Measurements from ENCODE around the gene MFGE8. TPM values are rescaled to one million over a fixed set of nuclear protein-coding genes. Genes with fewer than 3 reads are reported as not detected.
A peak's percentile ranks its signal among the peaks of the same experiment; 100 is the strongest.

The MFGE8 gene
- polyA plus RNA-seq, 1 experiment = 1,967 TPM

- no peaks in the 10 kb centered on the region for H3K27me3 ChIP-seq (ENCODE audit: control insufficient read depth, insufficient read depth, low read length)
- TF ChIP-seq CTCF (IDR thresholded peaks at IDR 0.05; ENCODE audit: insufficient read depth, low read depth, low read length) = peak; percentile 80
- ChIA-PET POLR2A (no interaction called here), CTCF (interaction anchor here (0.9 to 2.8 kb wide), 9 partner anchors 15 to 420 kb away, joined by 3 to 7 read pairs (median 4); no protein-coding TSS in a partner anchor)
- no peak overlapping the region for H3K4me3 ChIP-seq (ENCODE audit: low read depth, low read length)
- no peak for DNase-seq (ENCODE audit: low read depth)
- H3K36me3 ChIP-seq (ENCODE audit: control insufficient read depth, insufficient read depth, low read length) = peaks cover 33% of the 10 kb centered on the region
These were observed 15.6 kb downstream of the MFGE8 start for GRCh38 chr15:88897456-88898194.

GRCh38 chr15:88897142-88897455 lies 16.1 kb downstream of the MFGE8 start:
- Histone ChIP-seq H3K36me3 (ENCODE audit: control insufficient read depth, insufficient read depth, low read length) (peaks cover 28% of the 10 kb centered on the region), H3K4me3 (ENCODE audit: low read depth, low read length) (no peak overlapping the region), H3K27me3 (ENCODE audit: control insufficient read depth, insufficient read depth, low read length) (no peaks in the 10 kb centered on the region)
- TF ChIP-seq CTCF (IDR thresholded peaks at IDR 0.05; ENCODE audit: insufficient read depth, low read depth, low read length) = no peak
- ChIA-PET POLR2A (no interaction called here), CTCF (interaction anchor here (0.8 to 2.8 kb wide), 5 partner anchors 8 to 274 kb away, joined by 3 to 7 read pairs (median 4); no protein-coding TSS in a partner anchor)
- no peak for DNase-seq (ENCODE audit: low read depth)

GRCh38 chr15:88896333-88897033 lies 16.7 kb downstream of the MFGE8 start:
- POLR2A ChIA-PET = no interaction called here
- no peak for DNase-seq (ENCODE audit: low read depth)
- no peak for TF ChIP-seq CTCF (IDR thresholded peaks at IDR 0.05; ENCODE audit: insufficient read depth, low read depth, low read length)
- Histone ChIP-seq H3K27me3 (ENCODE audit: control insufficient read depth, insufficient read depth, low read length) (no peaks in the 10 kb centered on the region), H3K36me3 (ENCODE audit: control insufficient read depth, insufficient read depth, low read length) (peaks cover 22% of the 10 kb centered on the region), H3K4me3 (ENCODE audit: low read depth, low read length) (no peak overlapping the region)
- CTCF ChIA-PET = interaction anchor here (0.6 to 2.8 kb wide), 5 partner anchors 8 to 418 kb away, joined by 3 to 7 read pairs (median 4); no protein-coding TSS in a partner anchor

GRCh38 chr15:88894819-88895767 lies 18.1 kb downstream of the MFGE8 start, which contains the start of gene HAPLN3:
Gene HAPLN3 (minus strand): TSS chr15:88895544. CDS start chr15:88887298, 8,246 bp downstream.
- Histone ChIP-seq H3K36me3 (ENCODE audit: control insufficient read depth, insufficient read depth, low read length) (peaks cover 16% of the 10 kb centered on the region), H3K27me3 (ENCODE audit: control insufficient read depth, insufficient read depth, low read length) (no peaks in the 10 kb centered on the region), H3K4me3 (ENCODE audit: low read depth, low read length) (peak within 1 kb of the TSS; percentile 53)
- ChIA-PET POLR2A (interaction anchor here (0.7 kb wide), 1 partner anchor 174 kb away, joined by 4 read pairs; no protein-coding TSS in a partner anchor), CTCF (interaction anchor here (0.7 to 2.8 kb wide), 5 partner anchors 10 to 238 kb away, joined by 3 to 7 read pairs (median 3); no protein-coding TSS in a partner anchor)
- no peak for TF ChIP-seq CTCF (IDR thresholded peaks at IDR 0.05; ENCODE audit: insufficient read depth, low read depth, low read length)
- no peak for DNase-seq (ENCODE audit: low read depth)

Measured in BJ (cell line).